HFFc6 (cell line): ENCODE results near the gene TKTL1. TPM values are rescaled to one million over a fixed set of nuclear protein-coding genes. Genes with fewer than 3 reads are reported as not detected.

ENCODE experiments used
- DNase-seq: peaks from one replicate; pipeline ENCODE4 v3.0.0-alpha.2; 2018
- H3K27ac Mint-ChIP-seq: 2 replicates; pipeline ENCODE4 v1.8.0; 2020; ENCODE audit warnings: mild to moderate bottlenecking, mixed read lengths
- H3K27me3 Mint-ChIP-seq: 2 replicates; pipeline ENCODE4 v1.8.0; 2021; ENCODE audit warnings: mild to moderate bottlenecking, moderate library complexity, mixed read lengths; ENCODE audit not compliant: insufficient read depth
- H3K36me3 Mint-ChIP-seq: 2 replicates; pipeline ENCODE4 v1.8.0; 2021; ENCODE audit warnings: low read depth, mixed read lengths
- H3K4me1 Mint-ChIP-seq: 2 replicates; pipeline ENCODE4 v1.8.0; 2020; ENCODE audit warnings: low read depth, mixed read lengths
- H3K4me3 Mint-ChIP-seq: 2 replicates; pipeline ENCODE4 v1.8.0; 2020; ENCODE audit warnings: mild to moderate bottlenecking, moderate library complexity, mixed read lengths
- H3K9me3 Mint-ChIP-seq: 2 replicates; pipeline ENCODE4 v1.8.0; 2020; ENCODE audit warnings: mild to moderate bottlenecking, mixed read lengths
- total RNA-seq, 6 experiments: library from RNA; stranded (reverse); fragmentation: NEBNext Ultra II Directional; extraction: Animal tissue kit (Norgen Biotek cat#: 25700); gene quantifications; 2 replicates in 1 of 6; 3 replicates in 5 of 6; pipeline ENCODE4 v1.2.3, GENCODE V29; 2021
- TF ChIP-seq, protein P1 (sequence below): fragments of 200-600 bp; sonication (generic); IDR thresholded peaks from 2 replicates; pipeline ENCODE4 v1.5.0; 2021; ENCODE audit warnings: antibody characterized with exemption, mild to moderate bottlenecking

The TKTL1 gene
- total RNA-seq, 6 experiments from 2014 or later, result not detected

DNA sequence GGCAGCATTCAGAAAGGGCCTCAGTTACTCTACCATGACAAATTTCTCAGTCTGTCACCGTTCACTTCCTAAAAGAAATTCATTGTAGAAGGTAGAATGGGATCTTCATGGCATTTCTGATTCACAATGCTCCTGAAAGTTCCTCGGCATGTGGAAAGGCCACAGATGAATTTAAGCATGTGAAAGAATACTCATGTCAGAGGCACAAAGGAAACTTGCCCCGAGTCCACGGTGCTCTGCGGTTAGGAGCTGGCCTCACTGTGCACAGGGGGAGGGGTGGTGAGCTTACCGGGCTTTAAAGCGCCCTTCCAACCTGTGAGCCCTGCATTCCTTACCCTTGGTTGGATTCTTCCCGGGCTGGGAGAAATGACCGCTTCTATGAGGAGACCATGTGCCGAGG lies 9.3 kb downstream of the TKTL1 start:
- no peak for DNase-seq
- Mint-ChIP-seq H3K4me1 (no peaks in the 10 kb centered on the region), H3K4me3 (no peak overlapping the region), H3K27me3 (peaks cover 8% of the 10 kb centered on the region), H3K27ac (no peak overlapping the region), H3K9me3 (no peaks in the 10 kb centered on the region), H3K36me3 (no peaks in the 10 kb centered on the region)
- TF ChIP-seq, protein P1, sequence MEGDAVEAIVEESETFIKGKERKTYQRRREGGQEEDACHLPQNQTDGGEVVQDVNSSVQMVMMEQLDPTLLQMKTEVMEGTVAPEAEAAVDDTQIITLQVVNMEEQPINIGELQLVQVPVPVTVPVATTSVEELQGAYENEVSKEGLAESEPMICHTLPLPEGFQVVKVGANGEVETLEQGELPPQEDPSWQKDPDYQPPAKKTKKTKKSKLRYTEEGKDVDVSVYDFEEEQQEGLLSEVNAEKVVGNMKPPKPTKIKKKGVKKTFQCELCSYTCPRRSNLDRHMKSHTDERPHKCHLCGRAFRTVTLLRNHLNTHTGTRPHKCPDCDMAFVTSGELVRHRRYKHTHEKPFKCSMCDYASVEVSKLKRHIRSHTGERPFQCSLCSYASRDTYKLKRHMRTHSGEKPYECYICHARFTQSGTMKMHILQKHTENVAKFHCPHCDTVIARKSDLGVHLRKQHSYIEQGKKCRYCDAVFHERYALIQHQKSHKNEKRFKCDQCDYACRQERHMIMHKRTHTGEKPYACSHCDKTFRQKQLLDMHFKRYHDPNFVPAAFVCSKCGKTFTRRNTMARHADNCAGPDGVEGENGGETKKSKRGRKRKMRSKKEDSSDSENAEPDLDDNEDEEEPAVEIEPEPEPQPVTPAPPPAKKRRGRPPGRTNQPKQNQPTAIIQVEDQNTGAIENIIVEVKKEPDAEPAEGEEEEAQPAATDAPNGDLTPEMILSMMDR, result no peak

DNA sequence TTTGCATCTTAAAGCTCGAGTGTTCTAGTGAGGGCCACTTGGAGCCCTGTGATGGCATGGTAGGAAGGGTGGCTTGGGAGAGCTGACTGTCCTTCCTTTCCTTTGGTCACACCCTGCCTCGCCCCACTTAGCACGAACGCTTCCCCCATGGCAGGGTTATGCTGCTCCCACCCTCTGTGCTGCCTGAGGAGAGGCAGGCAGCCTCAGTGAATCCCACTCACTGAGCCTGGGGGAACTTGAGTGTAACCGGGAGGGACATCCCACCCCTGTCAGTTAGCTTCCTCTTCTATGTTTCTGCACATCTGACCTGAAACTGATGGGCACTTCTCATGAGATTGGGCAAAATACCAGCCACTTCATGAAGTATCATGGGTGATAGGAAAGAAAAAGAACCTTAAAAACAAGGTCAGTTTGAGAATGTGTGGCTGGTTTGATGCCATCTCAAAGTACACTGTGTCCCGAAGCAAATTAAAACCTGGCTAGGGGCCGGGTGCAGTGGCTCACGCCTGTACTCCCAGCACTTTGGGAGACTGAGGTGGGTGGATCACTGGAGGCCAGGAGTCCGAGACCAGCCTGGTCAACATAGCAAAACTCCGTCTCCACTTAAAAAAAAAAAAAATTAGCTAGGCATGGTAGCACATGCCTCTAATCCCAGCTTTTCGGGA lies 10.1 kb downstream of the TKTL1 start:
- Mint-ChIP-seq H3K27ac (no peak overlapping the region), H3K4me3 (no peak overlapping the region), H3K9me3 (no peaks in the 10 kb centered on the region), H3K27me3 (peaks cover 7% of the 10 kb centered on the region), H3K36me3 (no peaks in the 10 kb centered on the region), H3K4me1 (no peaks in the 10 kb centered on the region)
- DNase-seq, result no peak
- TF ChIP-seq, protein P1, result no peak

DNA sequence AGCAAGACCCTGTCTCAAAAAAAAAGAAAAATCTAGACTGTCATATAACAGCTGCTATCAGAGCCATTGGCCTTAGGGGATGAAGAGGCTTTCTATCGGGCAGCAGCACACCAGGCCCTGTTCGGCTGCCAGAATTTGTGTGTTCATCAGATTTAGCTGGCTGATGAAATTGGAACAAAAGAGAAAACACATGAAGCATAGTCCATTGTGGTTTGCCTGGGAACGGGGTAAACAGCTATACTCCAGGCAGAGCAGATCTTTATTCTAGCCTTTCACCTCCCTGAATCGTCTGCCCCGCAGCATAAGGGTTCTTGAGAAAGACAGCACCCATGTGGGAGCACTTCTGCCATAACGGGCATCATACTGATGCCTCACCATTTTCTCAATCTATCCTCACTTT lies 11.6 kb downstream of the TKTL1 start:
- no peaks in the 10 kb centered on the region for H3K9me3 Mint-ChIP-seq
- H3K4me3 Mint-ChIP-seq, result no peak overlapping the region
- no peak for DNase-seq
- H3K27ac Mint-ChIP-seq, result no peak overlapping the region
- no peaks in the 10 kb centered on the region for H3K36me3 Mint-ChIP-seq
- TF ChIP-seq, protein P1, result no peak
- H3K4me1 Mint-ChIP-seq, result no peaks in the 10 kb centered on the region
- peaks cover 11% of the 10 kb centered on the region for H3K27me3 Mint-ChIP-seq

DNA sequence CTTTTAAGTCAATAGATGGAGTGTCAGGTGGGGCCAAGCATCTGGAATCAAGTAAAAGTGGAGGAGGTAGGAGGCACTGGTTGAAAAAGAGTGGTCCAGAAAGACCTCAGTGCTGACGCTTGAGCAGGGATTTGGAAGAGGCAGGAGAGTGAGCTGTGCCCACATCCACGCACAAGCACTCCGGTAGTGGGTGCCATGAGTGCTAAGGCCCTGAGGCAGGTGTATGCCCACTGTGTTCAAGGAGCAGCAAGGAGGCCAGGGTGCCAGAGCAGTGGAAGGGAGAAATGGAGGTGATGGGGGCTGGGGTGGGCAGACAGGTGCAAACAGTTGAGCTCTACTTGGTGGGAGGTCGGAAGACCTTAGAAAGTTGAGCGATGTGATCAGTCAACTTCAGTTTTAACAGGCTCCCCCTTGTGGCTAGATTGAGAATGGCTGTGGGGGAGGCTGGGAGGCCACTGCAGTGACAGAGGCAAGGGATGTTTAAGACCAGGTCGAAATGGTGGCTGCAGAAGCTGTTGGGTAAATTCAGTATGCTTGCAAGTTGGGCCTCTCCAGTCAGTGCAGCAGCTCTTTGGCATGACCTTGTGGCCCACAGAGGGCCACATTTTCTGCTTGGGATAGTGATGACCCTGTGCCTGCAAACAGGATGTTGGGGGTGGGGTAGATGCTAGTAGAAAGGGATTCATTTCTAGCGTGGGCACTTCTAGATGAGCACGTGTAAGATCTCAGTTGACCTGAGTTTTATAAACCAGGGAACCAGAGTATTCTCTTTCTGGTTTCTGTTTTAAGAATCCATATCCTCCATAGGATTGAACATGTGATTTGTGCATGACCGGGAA lies 12.7 kb downstream of the TKTL1 start:
- Mint-ChIP-seq H3K36me3 (no peaks in the 10 kb centered on the region), H3K27ac (no peak overlapping the region), H3K9me3 (no peaks in the 10 kb centered on the region), H3K4me1 (no peaks in the 10 kb centered on the region), H3K4me3 (no peak overlapping the region), H3K27me3 (peaks cover 11% of the 10 kb centered on the region)
- TF ChIP-seq, protein P1, result peak; percentile 78
- peak; percentile 28 for DNase-seq

DNA sequence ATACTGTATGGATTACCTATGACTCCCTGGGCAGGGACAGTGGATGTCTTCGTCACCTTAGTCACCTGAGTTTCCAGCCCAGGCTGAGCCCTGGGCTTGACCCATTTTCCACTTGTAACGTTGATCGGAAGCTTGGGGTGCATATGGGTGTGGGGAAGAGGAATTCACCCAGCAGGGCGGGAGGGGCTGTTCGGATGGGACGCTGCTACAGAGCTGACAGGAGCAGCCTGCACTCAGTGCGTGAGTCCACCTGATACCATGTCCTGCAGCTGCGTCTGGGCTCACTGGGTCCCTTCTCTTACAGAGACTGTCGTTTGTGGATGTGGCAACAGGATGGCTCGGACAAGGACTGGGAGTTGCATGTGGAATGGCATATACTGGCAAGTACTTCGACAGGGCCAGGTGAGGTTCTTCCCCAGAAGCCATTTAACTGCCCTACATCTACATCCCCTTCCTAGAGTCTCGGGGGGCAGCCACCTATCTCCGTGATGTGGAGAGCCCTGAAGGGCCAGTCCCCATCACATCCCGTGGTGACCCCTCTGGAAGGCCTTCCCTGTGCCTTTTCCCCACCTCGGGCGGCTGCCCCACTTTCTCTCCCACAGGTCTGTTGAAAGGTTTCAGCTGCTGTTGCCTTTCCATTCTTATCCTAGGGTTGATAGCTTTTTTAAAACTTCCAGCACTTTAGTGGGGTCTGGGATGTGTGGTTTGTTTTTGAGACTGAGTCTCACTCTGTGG lies 13.6 kb downstream of the TKTL1 start:
- TF ChIP-seq, protein P1, result no peak
- Mint-ChIP-seq H3K27me3 (peaks cover 8% of the 10 kb centered on the region), H3K9me3 (no peaks in the 10 kb centered on the region)

More for the DNA sequence above, 13.6 kb downstream of the TKTL1 start:
- Mint-ChIP-seq H3K4me1 (peaks cover 3% of the 10 kb centered on the region; the same call in 1 of the 2 replicates), H3K27ac (no peak overlapping the region), H3K4me3 (no peak overlapping the region), H3K36me3 (no peaks in the 10 kb centered on the region)
- DNase-seq, result no peak
